Measurements from ENCODE around the gene RALGDS. TPM values are rescaled to one million over a fixed set of nuclear protein-coding genes. Genes with fewer than 3 reads are reported as not detected.
"Not testable (repeated sequence)": the region's sequence is repeated elsewhere in the genome, so short reads cannot be mapped to it uniquely, and the experiment has no call there.

Gene RALGDS
- 40.1 and 42.3 TPM in 2 replicates for total RNA-seq (2021)
- percentile 60 among the genes with signal in this experiment for Bru-seq, nascent RNA
- BruChase-seq, experiment 1, labeled RNA remaining after a 2-hour chase: percentile 69 among the genes with signal in this experiment
- percentile 83 among the genes with signal in this experiment for BruChase-seq, experiment 2, labeled RNA remaining after a 6-hour chase
- long read RNA-seq, transcript RALGDS-205 (18 exons, 3,801 nt): major isoform, 6 of 74 reads
- long read RNA-seq, transcript RALGDS-214 (2 exons, 403 nt): major isoform, 6 of 74 reads
- long read RNA-seq, transcript RALGDS-202 (18 exons, 3,634 nt): minor isoform, 5 of 74 reads
- long read RNA-seq, partial matches to known transcripts: 8 of 74 reads
- long read RNA-seq, other reads (novel, unspliced or antisense): 46 of 74 reads

DNA sequence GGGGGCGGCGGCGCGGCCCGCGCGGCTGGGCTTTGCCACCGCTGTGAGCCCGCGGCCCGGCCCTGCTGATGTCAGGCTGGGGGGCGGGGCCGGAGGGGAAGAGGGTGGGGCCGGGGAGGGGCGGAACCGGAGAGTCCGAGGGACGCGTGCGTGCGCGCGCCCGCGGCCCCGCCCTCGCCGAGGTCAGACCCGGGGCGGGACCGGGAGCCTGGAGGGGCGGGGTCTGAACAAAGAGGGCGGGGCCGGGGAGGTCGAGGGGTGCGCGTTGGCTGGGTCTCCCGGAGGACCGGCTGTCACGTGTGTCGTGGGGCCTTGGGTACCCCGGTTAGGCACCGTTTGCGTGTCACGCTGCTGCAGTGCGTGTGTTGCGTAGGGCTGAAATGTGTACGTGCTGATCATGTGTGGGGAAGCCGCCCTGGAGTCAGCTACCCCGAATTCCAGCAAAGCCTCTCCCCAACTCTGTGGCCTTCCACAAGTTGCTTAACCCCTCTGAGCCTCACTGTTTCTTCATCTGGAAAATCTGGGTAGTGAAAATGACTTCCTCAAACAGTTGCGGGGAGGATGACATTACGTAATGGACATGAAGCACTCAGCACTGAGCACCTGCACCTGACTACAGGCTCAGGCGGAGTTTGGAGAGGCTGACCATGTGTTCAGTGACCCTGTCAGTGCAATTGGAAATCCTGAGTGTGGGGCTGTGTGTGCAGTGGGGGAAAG, at the start of gene RALGDS:
RALGDS (minus strand) TSS at position 43 of the 717 bp plus-strand sequence. CDS start 86 bp downstream, outside the sequence.
- Histone ChIP-seq H3K4me3 (ENCODE audit: low read depth, low read length, poor library complexity, severe bottlenecking) (peak within 1 kb of the TSS; percentile 65), H3K27me3 (replicated peaks; ENCODE audit: insufficient read depth, low read depth, low read length, poor library complexity) (no peaks in the 10 kb centered on the region), H3K4me1 (ENCODE audit: insufficient read depth, low read length, poor library complexity, severe bottlenecking) (peaks cover 18% of the 10 kb centered on the region), H3K9me3 (ENCODE audit: low read depth, low read length, poor library complexity, severe bottlenecking) (no peaks in the 10 kb centered on the region), H3K27ac (ENCODE audit: low read depth, low read length, poor library complexity, severe bottlenecking) (peak within 1 kb of the TSS; percentile 80), H3K36me3 (ENCODE audit: insufficient read depth, low read length, poor library complexity, severe bottlenecking) (no peaks in the 10 kb centered on the region)
- no TSS peak for BruUV-seq (replicated peaks)
- DNase-seq (ENCODE audit: low spot score): peak; percentile 91
- POLR2A ChIA-PET (ENCODE audit: low non-redundant PET): no interaction called here
- no peak for TF ChIP-seq EZH2 (IDR thresholded peaks at IDR 0.05; ENCODE audit: borderline replicate concordance, low read depth, low read length, poor library complexity, severe bottlenecking)
- TF ChIP-seq, protein P1, sequence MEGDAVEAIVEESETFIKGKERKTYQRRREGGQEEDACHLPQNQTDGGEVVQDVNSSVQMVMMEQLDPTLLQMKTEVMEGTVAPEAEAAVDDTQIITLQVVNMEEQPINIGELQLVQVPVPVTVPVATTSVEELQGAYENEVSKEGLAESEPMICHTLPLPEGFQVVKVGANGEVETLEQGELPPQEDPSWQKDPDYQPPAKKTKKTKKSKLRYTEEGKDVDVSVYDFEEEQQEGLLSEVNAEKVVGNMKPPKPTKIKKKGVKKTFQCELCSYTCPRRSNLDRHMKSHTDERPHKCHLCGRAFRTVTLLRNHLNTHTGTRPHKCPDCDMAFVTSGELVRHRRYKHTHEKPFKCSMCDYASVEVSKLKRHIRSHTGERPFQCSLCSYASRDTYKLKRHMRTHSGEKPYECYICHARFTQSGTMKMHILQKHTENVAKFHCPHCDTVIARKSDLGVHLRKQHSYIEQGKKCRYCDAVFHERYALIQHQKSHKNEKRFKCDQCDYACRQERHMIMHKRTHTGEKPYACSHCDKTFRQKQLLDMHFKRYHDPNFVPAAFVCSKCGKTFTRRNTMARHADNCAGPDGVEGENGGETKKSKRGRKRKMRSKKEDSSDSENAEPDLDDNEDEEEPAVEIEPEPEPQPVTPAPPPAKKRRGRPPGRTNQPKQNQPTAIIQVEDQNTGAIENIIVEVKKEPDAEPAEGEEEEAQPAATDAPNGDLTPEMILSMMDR (conservative IDR thresholded peaks at IDR 0.05; ENCODE audit: low read depth, low read length): no peak
- CTCF ChIA-PET: no interaction called here
- intact Hi-C loops (cut with micrococcal nuclease; ENCODE audit: unreplicated experiment): loop anchor here (10.0 kb wide), 1 partner anchor 943 kb away; the partner anchor contains the start of gene BRD3

DNA sequence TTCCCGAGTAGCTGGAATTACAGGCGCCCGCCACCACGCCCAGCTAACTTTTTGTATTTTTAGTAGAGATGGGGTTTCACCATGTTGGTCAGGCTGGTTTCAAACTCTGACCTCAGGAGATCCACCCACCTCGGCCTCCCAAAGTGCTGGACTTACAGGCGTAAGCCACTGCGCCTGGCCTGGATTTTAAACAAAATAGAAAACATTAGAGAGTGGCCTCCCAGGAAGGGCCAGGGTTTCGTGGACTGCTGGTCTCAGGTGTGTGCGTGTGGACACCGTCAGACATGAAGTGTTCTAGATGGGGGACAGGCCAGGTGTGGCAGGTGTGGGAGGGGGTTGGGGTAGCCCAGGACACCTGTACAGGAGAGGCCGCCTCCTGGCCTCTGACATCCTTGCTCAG, 49.7 kb upstream of the RALGDS start:
- POLR2A ChIA-PET (ENCODE audit: low non-redundant PET): interaction anchor here (0.5 kb wide), 1 partner anchor 963 kb away, joined by 14 read pairs; no protein-coding TSS in a partner anchor
- no TSS peak for BruUV-seq (replicated peaks)

DNA sequence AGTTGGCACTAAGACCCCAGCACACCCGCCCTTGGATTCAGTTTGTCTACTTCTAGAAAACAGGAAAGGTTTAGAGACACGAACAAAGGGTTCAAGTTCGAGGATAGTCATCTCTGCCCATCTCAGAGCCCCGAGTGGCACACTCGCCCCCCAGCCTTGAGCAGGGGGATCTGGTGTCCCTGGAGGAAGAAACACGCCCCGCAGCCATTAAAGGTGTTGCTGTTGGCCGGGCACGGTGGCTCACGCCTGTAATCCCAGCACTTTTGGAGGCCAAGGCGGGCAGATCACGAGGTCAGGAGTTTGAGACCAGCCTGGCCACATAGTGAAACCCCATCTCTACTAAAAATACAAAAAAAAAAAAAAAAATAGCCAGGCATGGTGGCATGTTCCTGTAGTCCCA, 48.6 kb upstream of the RALGDS start:
- H3K4me3 ChIP-seq (ENCODE audit: low read depth, low read length, poor library complexity, severe bottlenecking); CTCF ChIA-PET; H3K36me3 ChIP-seq (ENCODE audit: insufficient read depth, low read length, poor library complexity, severe bottlenecking); H3K27ac ChIP-seq (ENCODE audit: low read depth, low read length, poor library complexity, severe bottlenecking); DNase-seq (ENCODE audit: low spot score); H3K4me1 ChIP-seq (ENCODE audit: insufficient read depth, low read length, poor library complexity, severe bottlenecking); intact Hi-C loops (cut with micrococcal nuclease; ENCODE audit: unreplicated experiment); BruUV-seq (replicated peaks); H3K9me3 ChIP-seq (ENCODE audit: low read depth, low read length, poor library complexity, severe bottlenecking); POLR2A ChIA-PET (ENCODE audit: low non-redundant PET); H3K27me3 ChIP-seq (replicated peaks; ENCODE audit: insufficient read depth, low read depth, low read length, poor library complexity): not testable (repeated sequence)

More for the DNA sequence above, 49.7 kb upstream of the RALGDS start:
- CTCF ChIA-PET: no interaction called here
- no peaks in the 10 kb centered on the region for H3K9me3 ChIP-seq (ENCODE audit: low read depth, low read length, poor library complexity, severe bottlenecking)
- DNase-seq (ENCODE audit: low spot score): no peak
- H3K4me3 ChIP-seq (ENCODE audit: low read depth, low read length, poor library complexity, severe bottlenecking): no peak overlapping the region
- H3K27me3 ChIP-seq (replicated peaks; ENCODE audit: insufficient read depth, low read depth, low read length, poor library complexity): peaks cover 10% of the 10 kb centered on the region
- intact Hi-C loops (cut with micrococcal nuclease; ENCODE audit: unreplicated experiment): no loop called here
- TF ChIP-seq EZH2 (IDR thresholded peaks at IDR 0.05; ENCODE audit: borderline replicate concordance, low read depth, low read length, poor library complexity, severe bottlenecking): no peak
- TF ChIP-seq, protein P1 (conservative IDR thresholded peaks at IDR 0.05; ENCODE audit: low read depth, low read length): no peak
- no peaks in the 10 kb centered on the region for H3K36me3 ChIP-seq (ENCODE audit: insufficient read depth, low read length, poor library complexity, severe bottlenecking)
- no peak overlapping the region for H3K27ac ChIP-seq (ENCODE audit: low read depth, low read length, poor library complexity, severe bottlenecking)
- H3K4me1 ChIP-seq (ENCODE audit: insufficient read depth, low read length, poor library complexity, severe bottlenecking): no peaks in the 10 kb centered on the region

Measured in A673 (cell line).